SIG-M5 treated with dmso at 0.1 percent for 504 hours (cell line): ENCODE measurements around the gene PIMREG.

ENCODE experiments used
- DNase-seq: peaks from one replicate; lab custom pipeline; 2025; ENCODE audit not compliant: unreplicated experiment; lab: John Stamatoyannopoulos, UW

PIMREG gene

DNA sequence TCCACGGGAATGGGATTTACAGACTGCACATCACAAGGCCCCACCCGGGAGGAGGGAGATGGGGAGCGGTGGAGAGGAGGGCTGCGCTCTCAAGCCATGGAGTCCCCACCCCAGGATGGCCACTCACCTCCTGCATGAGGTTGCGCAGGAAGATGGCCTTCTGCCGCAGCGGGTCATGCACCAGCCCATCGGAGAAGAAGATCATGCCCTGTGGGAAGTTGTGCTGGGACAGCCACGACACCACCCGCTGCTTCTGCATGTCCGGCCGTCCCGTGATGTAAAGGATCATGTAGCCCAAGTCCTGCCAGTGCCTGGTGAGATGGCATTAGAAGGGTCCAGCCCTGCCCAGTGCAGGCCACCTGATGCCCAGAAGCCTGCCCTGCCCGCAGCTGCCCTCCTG lies 17.0 kb downstream of the PIMREG start:
- no peak for DNase-seq

DNA sequence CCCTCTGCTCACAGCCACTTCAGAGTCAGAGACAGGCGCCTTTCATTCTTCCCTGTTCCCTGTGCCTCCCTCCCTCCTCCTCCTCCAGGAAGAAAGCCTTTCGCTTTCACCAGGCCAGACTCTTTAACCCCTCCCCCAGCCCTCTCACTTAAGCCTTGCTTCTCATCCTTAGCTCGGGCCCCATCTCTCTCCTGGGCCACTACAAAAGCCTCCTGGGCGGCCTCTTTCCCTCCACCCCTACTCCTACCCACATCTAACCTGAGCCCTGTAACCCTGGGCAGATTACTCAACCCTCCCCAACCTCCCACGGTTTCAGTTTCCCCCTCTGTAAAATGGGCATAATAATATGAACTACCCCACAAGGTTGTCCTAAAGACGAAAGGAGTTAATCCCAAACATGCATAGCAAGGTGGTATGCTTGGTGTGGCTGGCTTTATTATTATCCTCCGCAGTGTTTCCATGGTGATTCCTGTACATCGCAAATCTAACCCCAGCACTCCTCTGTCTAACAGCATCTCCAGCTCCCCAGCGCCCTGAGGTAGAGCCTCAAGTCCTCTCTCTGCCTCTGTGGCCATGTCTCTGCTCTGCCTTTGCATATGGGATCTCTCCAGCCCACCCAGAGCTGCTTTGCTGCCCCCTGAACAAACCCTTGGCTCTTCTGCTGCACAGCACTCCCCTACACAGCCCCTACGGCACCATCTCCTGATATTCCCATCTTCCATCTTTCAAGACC lies 17.7 kb downstream of the PIMREG start:
- no peak for DNase-seq

DNA sequence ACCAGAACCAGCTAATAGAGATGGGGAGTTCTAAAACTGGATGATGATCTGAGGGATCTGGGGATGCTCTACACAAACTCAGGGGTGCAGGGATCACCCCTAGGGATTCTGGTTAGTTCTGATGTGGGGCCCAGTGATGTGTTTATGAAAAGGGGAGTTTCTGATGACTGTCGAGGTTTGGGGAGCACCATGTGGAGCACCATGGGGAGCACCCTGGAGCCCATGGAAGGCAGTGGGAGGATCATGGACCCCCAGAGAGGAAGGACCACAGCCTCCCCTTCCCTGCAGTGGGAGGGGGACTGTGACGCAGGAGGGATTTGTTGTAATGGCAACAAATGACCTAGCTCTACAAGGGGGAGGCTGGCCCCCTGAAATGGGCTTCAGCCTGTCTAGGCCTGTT lies 18.4 kb downstream of the PIMREG start:
- no peak for DNase-seq

DNA sequence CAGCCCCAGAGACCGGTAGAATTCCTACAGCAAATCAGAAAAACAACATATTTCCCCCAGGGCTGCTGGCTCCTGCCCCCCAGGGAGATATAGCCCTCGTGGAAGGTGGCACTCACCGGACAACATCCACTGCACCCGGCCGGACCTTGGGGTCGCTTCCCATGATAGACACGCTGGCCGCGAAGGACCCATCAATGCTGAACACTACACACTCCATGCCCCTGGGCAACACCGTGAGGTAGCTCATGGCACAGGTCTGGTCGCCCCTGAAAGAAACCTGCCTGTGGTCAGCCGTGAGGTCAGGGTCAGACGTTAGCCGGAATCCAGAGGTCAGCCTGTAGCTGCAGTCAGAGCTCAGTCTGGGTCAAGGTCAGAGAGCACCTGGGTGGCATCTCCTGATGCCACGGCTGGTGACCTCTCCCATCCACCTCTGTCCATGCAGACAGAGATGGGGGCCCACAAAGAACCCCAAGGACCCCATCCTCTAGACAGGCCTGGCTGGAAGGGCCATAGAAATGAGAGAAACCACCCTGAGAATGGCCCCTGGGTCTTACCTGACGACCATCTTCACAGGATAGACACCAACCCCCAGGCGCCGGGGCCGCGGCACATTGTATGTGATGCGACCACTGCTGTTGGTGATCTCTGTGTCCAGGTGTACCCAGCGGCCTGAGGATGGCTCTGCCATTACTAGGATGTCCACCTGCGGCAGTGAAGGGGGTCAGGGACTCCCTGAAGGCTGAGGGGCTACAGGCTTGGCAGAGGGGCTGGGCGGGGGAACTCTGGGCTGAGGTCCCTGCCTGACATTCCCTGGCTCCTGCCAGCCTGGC lies 19.6 kb downstream of the PIMREG start:
- DNase-seq, result no peak

DNA sequence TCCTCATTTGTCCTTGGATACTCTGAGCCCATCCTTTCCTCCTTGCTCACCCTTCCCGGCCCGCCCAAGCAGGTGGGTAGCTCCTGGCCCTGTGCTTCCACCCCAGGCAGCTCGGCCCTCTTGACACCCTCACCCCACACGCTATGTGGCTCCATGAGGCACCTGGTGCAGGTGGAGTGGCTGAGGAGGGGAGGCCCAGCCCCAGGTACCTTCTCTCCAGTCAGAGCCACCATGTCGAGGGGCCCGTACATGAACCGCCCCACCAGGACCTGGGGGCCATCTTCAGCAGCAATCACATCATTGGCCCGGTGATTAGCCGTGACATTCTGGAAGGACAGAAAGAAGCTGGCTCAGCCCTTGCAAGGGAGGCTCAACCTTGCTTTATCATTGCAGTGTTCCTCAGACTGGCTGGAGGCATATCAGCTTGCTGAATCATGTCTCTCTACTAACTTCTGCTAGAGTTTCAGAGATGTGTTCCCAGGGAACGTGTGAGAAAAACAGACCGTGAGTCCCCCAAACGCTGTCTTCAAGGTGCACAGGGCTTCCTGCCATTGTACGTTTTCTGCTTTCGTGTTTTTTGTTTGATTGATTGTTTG lies 20.3 kb downstream of the PIMREG start:
- no peak for DNase-seq

DNA sequence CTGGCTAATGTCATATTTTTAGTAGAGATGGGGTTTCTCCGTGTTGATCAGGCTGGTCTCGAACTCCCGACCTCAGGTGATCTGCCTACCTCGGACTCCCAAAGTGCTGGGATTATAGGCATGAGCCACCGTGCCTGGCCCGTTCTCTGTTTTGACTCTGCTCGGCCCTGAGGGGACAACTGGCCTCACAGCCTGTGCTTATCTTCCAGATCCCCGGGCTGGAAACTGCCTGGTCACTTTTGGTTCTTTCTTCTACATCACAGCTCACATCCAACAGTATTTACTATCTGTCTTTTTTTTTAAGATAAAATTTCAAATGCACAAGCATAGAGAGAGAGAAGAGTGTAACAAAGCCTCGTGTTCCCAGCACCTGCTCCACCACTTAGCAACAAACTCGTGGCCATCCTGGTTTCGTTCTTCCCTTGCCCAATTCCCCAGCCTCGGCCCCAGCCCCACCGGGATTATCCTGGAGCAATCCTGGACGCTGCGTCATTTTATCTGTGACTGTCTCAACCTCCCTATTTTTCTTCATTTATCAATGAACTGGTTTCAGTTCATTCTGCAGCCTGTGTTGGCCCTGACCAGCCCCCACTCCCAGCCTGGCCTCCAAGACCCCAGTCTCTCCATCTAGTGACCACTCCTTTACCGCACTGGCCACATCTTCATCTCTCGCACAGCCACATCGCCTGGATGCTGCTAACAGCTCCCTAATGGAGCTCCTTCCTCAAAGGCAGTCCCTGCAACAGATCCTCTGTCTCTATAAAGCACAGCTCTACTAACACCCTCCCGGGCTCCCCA lies 21.1 kb downstream of the PIMREG start:
- DNase-seq, result no peak

DNA sequence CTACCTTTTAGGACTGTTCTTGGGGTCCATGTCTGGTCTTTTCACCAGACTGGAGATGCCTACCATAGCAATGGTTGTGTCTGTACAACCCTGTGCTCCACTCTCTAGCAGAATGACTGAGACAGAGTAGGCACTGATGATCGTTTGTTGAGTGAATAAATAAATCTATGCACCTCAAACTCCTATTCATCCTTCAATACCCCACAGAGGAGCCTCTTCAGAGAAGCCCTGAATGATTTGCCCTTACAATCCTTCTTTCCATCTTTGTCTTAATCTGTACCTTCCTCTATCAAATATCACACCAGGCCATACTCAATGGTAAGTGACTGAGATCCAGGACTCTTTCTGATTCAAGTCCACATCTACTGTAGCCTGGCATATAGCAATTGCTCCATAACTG lies 23.3 kb downstream of the PIMREG start:
- no peak for DNase-seq

DNA sequence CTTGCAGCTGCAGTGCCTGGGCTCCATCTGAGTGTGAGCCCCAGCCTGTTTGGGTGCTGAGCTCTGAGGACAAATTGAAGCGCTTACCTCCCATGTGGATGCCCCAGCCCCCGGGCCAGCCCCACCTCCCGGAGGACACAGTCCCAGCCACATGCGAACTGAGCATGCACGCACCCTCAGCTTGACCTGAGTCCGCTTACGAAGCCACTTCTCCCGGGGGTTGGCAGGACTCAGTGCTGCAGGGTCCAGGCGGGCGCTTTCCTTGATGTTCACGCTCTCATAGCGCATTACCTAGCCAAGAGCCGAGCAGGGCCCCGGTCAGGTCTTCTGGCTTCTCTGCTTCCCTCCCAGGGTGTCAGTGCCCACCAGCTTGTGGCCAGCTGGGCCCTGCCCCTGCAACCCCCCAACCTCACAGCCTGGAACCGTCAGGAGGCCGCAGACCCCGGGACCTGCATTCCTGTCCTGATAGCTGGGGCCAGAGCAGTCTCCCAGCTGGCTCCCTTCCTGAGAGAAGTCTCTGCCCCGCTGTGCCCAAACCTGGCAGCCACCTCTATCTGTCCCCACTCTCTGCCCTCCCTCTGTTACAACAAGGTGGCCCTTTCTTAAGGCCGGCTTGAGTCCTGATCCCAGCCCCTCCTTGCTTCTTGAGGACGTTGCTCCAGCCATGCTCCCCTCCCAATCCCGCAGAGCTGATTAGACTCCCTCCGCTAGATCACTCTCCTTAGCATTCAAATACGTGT lies 24.0 kb downstream of the PIMREG start:
- no peak for DNase-seq

DNA sequence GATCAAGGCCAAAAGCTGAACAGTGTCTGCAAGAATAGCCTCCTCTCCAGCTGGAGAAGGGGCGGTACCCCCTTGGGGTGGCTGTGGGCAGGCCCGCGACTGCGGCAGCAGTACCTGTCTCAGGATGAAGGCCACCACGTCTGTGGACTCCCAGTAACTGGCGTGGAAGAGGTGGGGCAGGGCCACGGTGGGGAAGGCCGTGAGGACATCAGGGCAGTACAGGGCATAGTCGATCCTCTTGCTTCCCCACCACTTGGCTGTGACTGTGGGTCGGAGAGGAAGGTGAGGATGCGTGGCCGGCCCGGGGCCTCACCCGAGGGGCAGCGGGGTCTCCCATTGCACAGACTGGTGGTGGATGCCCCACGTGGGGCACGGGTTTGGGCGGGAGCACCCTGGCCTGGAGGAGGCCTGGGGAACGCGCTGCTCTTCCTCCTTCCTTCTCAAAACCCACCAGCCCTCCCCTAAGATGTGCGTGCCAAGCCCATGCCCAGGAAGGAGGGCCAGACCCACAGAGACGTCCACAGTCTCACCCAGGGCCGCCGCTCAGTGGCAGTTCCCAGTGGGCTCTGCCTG lies 26.0 kb downstream of the PIMREG start:
- DNase-seq, result no peak

DNA sequence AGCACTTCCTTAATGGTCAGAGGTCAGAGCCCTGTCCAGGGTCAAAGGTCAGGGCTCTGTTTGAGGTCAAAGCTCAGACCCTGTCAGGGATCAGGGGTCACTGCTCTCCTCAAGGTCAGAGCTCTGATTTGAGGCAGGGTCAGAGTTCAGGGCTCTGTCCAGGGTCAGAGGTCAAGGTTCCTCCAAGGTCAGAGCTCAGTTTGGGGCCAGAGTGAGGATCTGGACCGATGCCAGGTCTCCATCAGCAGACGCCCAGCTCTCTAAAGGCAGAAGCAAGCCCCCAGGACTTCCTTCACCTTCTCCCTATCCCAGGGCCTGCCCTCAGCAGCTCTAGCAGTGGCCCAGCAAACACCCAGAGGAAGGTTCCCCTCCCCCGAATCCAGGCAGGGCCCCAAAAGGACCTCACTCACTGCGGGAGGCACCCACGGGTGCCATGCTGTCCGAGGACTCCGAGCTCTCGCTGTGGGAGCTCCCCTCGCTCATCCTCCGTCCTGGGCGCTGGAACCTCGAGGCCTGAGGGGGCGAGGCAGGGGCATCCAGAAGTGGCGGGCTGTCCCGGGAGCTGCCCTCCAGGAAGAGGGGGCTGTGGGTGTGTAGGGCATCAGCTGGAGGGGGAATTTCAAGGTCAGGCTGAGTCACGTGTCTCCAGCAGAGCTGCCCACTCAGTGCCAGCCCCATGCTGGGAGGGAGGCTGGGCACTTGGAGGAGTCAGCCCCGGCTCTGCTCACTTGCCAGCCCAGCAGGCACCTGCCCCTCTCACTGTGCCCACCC lies 26.7 kb downstream of the PIMREG start:
- no peak for DNase-seq

DNA sequence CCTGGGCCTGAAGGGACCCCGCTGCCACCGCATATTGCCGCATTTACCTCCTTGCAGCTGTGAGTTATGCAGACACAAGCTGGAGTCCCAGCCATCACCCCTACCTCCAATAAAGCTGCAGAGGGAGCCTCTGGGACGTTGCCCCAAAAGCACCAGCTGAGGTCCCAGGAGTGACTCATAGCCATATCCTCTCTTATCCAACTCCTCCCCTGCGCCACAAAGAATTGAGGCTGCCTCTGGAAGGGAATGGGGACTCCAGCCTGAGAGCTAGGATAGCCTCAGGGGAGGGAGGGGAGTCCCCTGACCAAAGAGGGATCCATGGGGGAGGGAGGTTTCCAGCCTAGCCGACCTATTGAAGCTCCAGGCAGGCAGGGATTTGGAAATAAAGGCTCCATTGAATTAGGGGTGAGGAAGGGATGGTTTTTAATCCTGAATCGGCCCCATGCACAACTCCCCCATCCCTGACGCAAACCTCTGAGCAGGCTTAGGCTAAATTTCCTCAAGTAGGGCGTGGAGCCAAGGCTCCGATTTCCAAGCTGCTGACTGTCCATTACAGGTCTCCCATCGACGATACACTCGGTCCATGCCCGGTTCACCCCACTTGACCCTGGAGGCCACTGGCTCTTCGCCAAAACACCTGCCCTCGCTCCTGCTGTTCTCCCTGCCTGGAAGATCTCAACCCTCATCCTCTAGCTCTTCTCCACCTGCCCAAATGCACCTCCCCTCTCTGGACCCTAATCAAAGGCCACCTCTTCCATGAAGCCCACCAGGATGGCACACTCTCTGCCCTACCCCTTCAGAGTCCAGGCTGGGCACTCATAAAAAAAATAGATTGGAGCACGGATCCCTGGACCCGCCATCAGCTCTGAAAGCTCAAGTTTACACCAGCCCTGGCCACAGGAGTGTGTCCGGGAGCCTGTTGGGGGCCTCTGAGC lies 27.5 kb downstream of the PIMREG start:
- no peak for DNase-seq

DNA sequence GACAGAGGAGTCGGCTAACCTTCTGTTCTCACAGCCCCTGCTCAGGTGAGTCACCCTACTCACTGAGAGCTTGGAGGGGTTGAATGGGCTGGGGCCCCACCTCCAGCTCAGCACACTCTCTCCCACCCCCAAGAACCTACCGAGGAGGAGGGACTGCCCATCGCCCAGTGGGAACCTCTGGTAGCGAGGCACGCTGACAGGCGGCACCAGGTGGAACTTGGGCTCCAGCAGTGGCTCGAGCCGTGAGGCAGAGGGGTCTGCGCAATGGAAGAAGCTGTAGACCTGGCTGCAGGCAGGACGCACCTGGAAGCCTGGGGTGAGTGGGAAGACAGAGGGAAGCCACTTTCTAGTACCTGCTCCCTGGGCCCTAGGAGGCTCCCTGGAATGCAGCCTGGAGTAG lies 28.3 kb downstream of the PIMREG start:
- no peak for DNase-seq

DNA sequence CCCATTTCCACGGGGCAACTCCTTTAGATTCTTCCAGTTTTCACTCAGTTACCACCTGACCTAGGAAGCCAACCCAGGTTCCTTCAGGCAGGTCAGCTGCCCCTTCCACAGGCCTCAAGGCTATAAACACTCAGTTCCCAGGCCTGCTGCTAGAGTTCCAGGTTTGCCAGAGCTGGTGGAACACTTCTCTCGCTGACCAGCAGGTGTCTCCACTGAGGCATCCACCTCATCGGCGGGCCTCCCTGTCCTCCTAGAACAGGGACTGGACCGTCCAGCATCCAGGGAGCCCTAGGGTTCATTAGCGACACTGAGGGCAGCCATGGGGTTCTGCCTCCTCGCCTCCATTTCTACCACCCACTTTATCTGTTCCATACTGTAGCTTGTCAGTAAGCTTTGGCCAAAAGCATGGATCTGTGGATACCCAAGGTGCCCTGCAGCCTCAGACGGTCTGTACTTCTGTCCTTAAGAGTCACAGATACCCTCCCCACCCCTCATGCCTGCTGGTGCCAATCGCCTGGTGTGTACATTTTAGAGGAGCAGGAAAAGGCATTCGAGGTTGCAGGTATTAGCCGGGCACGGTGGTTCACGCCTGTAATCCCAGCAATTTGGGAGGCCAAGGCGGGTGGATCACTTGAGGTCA lies 29.0 kb downstream of the PIMREG start:
- DNase-seq, result peak; percentile 25

DNA sequence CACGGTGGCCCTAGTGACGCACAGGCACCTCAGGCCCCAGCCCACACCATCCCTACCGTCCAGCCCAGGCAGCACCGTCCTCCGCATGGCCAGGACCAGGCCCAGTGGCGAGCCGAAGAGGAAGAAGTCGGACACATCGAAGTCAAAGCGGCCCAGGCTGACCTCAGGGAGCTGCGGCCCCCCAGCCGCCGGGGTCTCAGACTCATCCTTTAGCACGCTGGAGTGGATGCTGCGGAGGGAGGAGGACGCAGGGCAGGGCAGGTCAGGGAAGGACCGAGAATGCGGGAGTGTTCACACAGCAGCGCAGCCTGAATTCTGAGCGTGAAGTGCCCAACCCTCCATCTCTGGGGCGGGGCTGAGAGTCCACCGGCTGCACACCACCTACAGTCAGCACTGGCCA lies 30.1 kb downstream of the PIMREG start:
- no peak for DNase-seq

DNA sequence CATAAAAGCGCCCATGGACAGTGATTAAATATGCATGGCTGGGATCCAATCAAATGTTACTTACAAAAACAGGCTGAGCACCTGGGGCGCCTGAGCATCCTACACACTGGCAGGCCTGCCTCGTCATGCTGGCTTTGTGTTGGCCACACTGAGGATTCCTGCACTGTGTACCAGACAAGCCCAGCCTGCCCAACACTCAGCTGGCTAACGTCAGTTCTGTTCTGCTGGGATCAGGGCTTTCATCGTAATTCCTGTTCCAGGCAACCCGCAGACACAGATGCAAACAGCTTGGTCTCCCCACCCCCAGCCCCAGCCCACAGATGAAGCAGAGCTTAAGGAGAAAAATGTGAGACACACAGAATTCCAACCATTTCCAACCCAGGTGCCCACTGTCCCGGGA lies 30.7 kb downstream of the PIMREG start:
- DNase-seq, result no peak

DNA sequence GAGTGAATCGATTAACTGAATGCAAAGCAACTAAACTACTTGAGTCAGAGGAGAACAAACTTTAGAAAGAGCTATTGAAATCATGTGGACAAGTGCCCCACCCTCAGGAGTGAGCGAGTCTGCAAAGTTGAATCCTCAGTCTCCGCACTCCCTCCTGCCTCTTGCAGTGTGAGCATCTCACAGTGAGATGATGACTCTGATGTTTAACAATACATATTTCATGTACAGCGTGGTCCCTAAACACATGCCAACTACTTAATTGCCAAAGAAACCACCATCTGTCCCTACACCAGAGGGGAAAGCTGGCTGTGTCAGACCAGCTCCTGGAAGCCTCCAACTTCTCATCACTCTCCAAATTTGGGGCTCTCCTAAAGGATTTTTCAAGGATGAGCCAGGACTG lies 31.2 kb downstream of the PIMREG start:
- no peak for DNase-seq

DNA sequence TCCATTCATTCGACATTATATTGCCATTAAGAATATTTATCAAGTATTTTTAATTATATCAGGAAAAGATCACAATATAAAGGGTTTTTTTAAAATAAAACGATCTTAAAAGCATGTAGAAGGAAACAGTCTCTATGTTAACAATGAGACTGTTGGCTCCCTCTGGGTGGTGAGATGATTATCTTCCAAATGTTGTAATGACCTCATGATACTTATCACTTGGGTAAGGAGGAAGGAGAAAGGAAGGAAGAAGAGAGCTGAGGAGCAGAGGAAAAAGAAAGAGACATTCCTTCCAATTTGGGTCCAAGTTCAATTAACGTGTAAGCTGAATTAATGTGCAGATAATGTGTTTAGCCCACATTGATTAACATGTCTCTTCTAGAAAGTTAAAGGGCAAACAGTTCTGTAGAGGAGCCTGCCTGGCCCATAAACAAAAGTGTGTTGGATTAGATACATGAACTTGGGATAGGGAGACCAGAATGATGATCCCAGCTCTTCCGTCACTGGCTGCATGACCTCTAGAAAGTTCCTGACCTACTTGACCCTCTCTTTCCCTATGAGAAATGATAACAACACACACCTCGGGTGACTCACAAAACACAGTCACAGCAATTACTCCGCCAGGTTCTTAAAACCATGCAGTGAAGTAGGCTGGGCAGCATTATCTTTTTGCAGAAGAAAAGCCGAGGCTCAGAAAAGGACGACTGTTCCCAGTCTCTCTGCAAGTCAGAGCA lies 32.0 kb downstream of the PIMREG start:
- no peak for DNase-seq
